Activated naive CD8-positive, alpha-beta T cell treated with anti-CD3 and anti-CD28 coated beads, Interleukin-2, amount 50 U/mL, for 24 hours (primary cell): ENCODE measurements around the gene TMEM219.
A peak's percentile ranks its signal among the peaks of the same experiment; 100 is the strongest.
"Not testable (repeated sequence)": the region's sequence is repeated elsewhere in the genome, so short reads cannot be mapped to it uniquely, and the experiment has no call there.

Source experiments
- ATAC-seq: fragments of 150-1000 bp; cut with Tn5 transposase; one replicate; pipeline ENCODE4 v1.10.0; 2021
- DNase-seq: peaks from one replicate; pipeline ENCODE4 v3.0.0; 2021
- H3K27ac Mint-ChIP-seq: one replicate; pipeline ENCODE4 v1.8.0; 2021; ENCODE audit warnings: mild to moderate bottlenecking, mixed read lengths
- H3K27me3 Mint-ChIP-seq: one replicate; pipeline ENCODE4 v1.8.0; 2021; ENCODE audit warnings: mixed read lengths
- H3K36me3 Mint-ChIP-seq: one replicate; pipeline ENCODE4 v1.8.0; 2021; ENCODE audit warnings: low read depth, mixed read lengths
- H3K4me1 Mint-ChIP-seq: one replicate; pipeline ENCODE4 v1.8.0; 2021; ENCODE audit warnings: mixed read lengths
- H3K4me3 Mint-ChIP-seq: one replicate; pipeline ENCODE4 v1.8.0; 2021; ENCODE audit warnings: mild to moderate bottlenecking, moderate library complexity, mixed read lengths
- H3K9me3 Mint-ChIP-seq: one replicate; pipeline ENCODE4 v1.8.0; 2021; ENCODE audit warnings: mixed read lengths

TMEM219 gene

DNA sequence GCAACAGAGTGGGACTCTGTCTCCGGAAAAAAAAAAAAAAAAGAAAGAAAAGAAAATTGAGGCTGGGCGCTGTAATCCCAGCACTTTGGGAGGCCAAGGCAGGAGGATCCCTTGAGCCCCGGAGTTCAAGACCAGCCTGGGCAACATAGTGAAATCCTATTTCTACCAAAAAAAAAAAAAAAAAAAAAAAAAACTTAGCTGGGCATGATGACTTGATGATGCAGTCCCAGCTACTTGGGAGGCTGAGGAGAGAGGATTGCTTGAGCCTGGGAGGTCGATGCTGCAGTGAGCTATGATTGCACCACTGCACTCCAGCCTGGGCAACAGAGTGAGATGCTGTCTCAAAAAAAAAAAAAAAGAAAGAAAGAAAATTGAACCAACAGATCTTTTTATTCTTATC is 56.1 kb downstream of the TMEM219 start:
- not testable (repeated sequence) for H3K27me3 Mint-ChIP-seq, H3K27ac Mint-ChIP-seq, DNase-seq, H3K4me3 Mint-ChIP-seq, H3K4me1 Mint-ChIP-seq, ATAC-seq, H3K9me3 Mint-ChIP-seq, H3K36me3 Mint-ChIP-seq

DNA sequence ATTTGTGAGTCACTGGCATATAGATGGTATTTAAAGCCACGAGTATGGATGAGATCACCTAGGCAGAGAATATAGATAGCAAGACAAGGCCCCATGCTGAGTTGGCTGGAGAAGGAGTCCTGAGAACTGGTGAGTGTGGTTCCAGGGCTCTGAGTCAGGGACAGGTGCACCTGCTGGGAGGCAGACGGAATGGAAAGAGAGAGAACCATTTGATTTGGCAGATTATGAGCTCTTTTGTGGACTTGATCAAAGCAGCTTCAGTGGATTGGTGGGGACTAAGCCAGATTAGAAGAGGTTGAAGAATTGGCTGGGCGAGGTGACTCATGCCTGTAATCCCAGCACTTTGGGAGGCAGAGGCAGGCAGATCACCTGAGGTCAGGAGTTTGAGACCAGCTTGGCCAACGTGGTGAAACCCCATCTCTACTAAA is 56.9 kb downstream of the TMEM219 start:
- Mint-ChIP-seq H3K36me3 (no peaks in the 10 kb centered on the region), H3K27ac (no peak overlapping the region), H3K4me3 (no peak overlapping the region), H3K4me1 (peaks cover 5% of the 10 kb centered on the region), H3K27me3 (peaks cover 10% of the 10 kb centered on the region), H3K9me3 (no peaks in the 10 kb centered on the region)
- DNase-seq: no peak
- peak; percentile 34 for ATAC-seq
